A673 (cell line): ENCODE results near the gene PDCD6IP. TPM values are rescaled to one million over a fixed set of nuclear protein-coding genes. Genes with fewer than 3 reads are reported as not detected.
A peak's percentile ranks its signal among the peaks of the same experiment; 100 is the strongest.
"Not testable (repeated sequence)": the region's sequence is repeated elsewhere in the genome, so short reads cannot be mapped to it uniquely, and the experiment has no call there.

Source experiments
- BruUV-seq: library from RNA; stranded (reverse); fragments of 400-500 nt; replicated peaks from 2 replicates; lab custom pipeline; 2021; lab: Mats Ljungman, UMichigan
- CTCF ChIA-PET: fragments of 300-600 bp; sonication (Branson Sonifier 250); formaldehyde crosslinking; loops from one replicate; lab custom pipeline; 2022; ENCODE audit warnings: antibody characterized with exemption; lab: Charles Lee
- POLR2A ChIA-PET: fragments of 300-600 bp; sonication (Branson Sonifier 250); formaldehyde crosslinking; loops from one replicate; lab custom pipeline; 2022; ENCODE audit warnings: antibody characterized with exemption; ENCODE audit not compliant: low non-redundant PET; lab: Charles Lee
- DNase-seq: peaks from one replicate; pipeline ENCODE4 v3.0.0-alpha.2; 2015; ENCODE audit warnings: low spot score
- H3K27ac ChIP-seq: fragments of 200-600 bp; sonication (generic); 2 replicates; pipeline ENCODE4 v1.5.1; 2016; ENCODE audit warnings: mixed run types, low read depth, mild to moderate bottlenecking, mixed read lengths, antibody characterized with exemption, low read length; ENCODE audit not compliant: poor library complexity, severe bottlenecking
- H3K27me3 ChIP-seq: fragments of 200-600 bp; sonication (generic); replicated peaks from 2 replicates; pipeline ENCODE4 v1.6.1; 2017; ENCODE audit warnings: mixed run types, low read depth, mild to moderate bottlenecking, mixed read lengths, antibody characterized with exemption, low read length; ENCODE audit not compliant: insufficient read depth, poor library complexity
- H3K36me3 ChIP-seq: fragments of 200-600 bp; sonication (generic); 2 replicates; pipeline ENCODE4 v1.6.1; 2016; ENCODE audit warnings: mixed run types, mild to moderate bottlenecking, mixed read lengths, antibody characterized with exemption, low read length; ENCODE audit not compliant: insufficient read depth, poor library complexity, severe bottlenecking
- H3K4me1 ChIP-seq: fragments of 200-600 bp; sonication (generic); 2 replicates; pipeline ENCODE4 v1.6.1; 2017; ENCODE audit warnings: mixed run types, mild to moderate bottlenecking, mixed read lengths, antibody characterized with exemption, low read length; ENCODE audit not compliant: insufficient read depth, poor library complexity, severe bottlenecking
- H3K4me3 ChIP-seq: fragments of 200-600 bp; sonication (generic); 2 replicates; pipeline ENCODE4 v1.5.1; 2016; ENCODE audit warnings: low read depth, mixed run types, mild to moderate bottlenecking, mixed read lengths, low read length; ENCODE audit not compliant: poor library complexity, severe bottlenecking
- H3K9me3 ChIP-seq: fragments of 200-600 bp; sonication (generic); 2 replicates; pipeline ENCODE4 v1.6.1; 2016; ENCODE audit warnings: mixed run types, low read depth, mild to moderate bottlenecking, mixed read lengths, antibody characterized with exemption, low read length; ENCODE audit not compliant: poor library complexity, severe bottlenecking
- EZH2 ChIP-seq: fragments of 200-600 bp; sonication (generic); IDR thresholded peaks from 2 replicates; pipeline ENCODE4 v1.6.1; 2017; ENCODE audit warnings: borderline replicate concordance, low read depth, mild to moderate bottlenecking, mixed read lengths, antibody characterized with exemption, low read length; ENCODE audit not compliant: poor library complexity, severe bottlenecking
- intact Hi-C: fragments of 100-400 bp; cut with micrococcal nuclease; formaldehyde crosslinking; loops from one replicate; pipeline ENCODE4 v1.10.0; 2022; ENCODE audit not compliant: unreplicated experiment
- total RNA-seq: library from RNA; stranded (reverse); gene quantifications from 2 replicates; pipeline ENCODE4 v1.2.3, GENCODE V29; 2021
- TF ChIP-seq, protein P1 (sequence below): fragments of 300-800, 200-600 bp; sonication (generic); conservative IDR thresholded peaks from 2 replicates; pipeline ENCODE4 v1.5.1; 2017; ENCODE audit warnings: low read depth, mild to moderate bottlenecking, antibody characterized with exemption, low read length, moderate library complexity, mixed read lengths

The PDCD6IP gene
- total RNA-seq, 1 experiment from 2014 or later: 230 TPM

DNA sequence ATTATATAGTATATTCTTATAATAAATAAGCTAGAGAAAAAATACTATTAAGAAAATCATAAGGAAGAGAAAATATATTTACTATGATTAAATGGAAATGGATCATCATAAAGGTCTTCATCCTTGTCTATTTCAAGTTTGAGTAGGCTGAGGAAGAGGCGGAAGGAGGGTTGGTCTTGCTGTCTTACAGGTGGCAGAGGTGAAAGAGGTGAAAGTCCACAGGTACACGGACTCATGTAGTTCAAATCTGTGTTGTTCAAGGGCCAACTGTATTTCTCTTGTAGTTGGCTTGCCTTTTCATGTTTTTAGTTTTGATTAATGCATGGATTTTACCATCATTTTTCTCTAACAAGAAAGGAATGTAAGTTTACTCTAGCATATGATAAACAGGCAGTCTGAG is 41.7 kb downstream of the PDCD6IP start:
- H3K27ac ChIP-seq: no peak overlapping the region
- no TSS peak for BruUV-seq
- H3K4me1 ChIP-seq: no peaks in the 10 kb centered on the region
- no peaks in the 10 kb centered on the region for H3K27me3 ChIP-seq
- ChIA-PET POLR2A (no interaction called here), CTCF (no interaction called here)
- no peaks in the 10 kb centered on the region for H3K9me3 ChIP-seq
- H3K36me3 ChIP-seq: peaks cover 22% of the 10 kb centered on the region
- TF ChIP-seq, protein P1, sequence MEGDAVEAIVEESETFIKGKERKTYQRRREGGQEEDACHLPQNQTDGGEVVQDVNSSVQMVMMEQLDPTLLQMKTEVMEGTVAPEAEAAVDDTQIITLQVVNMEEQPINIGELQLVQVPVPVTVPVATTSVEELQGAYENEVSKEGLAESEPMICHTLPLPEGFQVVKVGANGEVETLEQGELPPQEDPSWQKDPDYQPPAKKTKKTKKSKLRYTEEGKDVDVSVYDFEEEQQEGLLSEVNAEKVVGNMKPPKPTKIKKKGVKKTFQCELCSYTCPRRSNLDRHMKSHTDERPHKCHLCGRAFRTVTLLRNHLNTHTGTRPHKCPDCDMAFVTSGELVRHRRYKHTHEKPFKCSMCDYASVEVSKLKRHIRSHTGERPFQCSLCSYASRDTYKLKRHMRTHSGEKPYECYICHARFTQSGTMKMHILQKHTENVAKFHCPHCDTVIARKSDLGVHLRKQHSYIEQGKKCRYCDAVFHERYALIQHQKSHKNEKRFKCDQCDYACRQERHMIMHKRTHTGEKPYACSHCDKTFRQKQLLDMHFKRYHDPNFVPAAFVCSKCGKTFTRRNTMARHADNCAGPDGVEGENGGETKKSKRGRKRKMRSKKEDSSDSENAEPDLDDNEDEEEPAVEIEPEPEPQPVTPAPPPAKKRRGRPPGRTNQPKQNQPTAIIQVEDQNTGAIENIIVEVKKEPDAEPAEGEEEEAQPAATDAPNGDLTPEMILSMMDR: no peak
- no peak for TF ChIP-seq EZH2
- intact Hi-C loops: no loop called here
- H3K4me3 ChIP-seq: no peak overlapping the region
- no peak for DNase-seq

DNA sequence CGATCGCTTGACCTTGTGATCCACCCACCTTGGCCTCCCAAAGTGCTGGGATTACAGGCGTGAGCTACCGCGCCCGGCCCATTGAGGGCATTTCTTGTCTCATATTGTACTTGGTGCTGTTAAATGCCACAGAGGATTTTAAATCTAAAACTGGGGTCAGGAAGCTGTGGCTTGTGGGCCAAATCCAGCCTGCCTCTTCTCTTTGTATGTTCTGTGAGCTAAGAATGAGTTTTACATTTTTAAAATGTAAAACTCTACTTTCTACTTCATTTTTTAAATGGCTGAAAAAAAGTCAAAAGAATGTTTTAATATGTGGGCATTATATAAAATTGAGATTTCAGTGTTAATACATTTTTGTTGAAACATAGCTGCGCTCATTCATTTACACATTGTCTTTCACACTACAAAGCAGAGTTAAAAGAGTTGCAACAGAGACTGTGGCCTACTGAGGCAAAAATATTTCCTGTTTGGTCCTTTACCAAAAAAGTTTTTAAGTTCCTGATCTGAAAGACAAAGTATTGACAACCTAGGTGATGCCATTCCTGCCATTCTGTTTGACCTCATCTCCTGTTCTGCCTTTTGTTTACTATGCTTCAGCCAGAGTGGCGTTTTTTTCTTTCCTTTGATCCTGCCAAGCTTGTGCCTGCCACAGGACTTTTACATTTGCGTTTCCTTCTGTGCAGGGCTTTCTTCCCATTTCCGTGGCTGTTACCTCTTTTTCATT is 50.4 kb downstream of the PDCD6IP start:
- BruUV-seq: no TSS peak
- ChIA-PET POLR2A (no interaction called here), CTCF (no interaction called here)
- no peak for DNase-seq
- no peak overlapping the region for H3K4me3 ChIP-seq
- no peak overlapping the region for H3K27ac ChIP-seq
- no peaks in the 10 kb centered on the region for H3K27me3 ChIP-seq
- H3K36me3 ChIP-seq: peaks cover 15% of the 10 kb centered on the region
- intact Hi-C loops: no loop called here
- H3K4me1 ChIP-seq: no peaks in the 10 kb centered on the region
- TF ChIP-seq EZH2: no peak
- TF ChIP-seq, protein P1: no peak
- no peaks in the 10 kb centered on the region for H3K9me3 ChIP-seq

DNA sequence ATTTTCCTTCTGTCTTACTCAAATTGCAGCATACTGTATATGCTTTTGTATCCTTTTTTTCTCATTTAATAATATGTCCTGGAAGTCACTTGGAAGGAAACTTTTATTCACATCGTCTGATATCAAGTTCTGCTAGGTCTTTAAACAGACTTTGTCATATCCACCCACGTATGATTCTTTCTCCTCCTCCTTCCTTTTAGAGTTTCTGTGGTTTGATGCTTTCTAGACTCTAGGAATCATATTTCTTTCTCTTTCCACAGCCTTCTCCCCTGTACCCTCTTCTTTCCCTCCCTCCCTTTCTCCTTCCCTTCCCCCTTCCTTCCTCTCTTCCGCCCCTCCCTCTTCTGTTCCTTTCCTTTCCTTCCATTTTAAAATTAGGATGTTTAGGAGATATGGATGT is 52.2 kb downstream of the PDCD6IP start:
- DNase-seq, BruUV-seq, H3K4me3 ChIP-seq, H3K27ac ChIP-seq, H3K27me3 ChIP-seq, intact Hi-C loops, H3K4me1 ChIP-seq, POLR2A ChIA-PET, H3K9me3 ChIP-seq, CTCF ChIA-PET: not testable (repeated sequence)
- H3K36me3 ChIP-seq: peaks cover 14% of the 10 kb centered on the region

DNA sequence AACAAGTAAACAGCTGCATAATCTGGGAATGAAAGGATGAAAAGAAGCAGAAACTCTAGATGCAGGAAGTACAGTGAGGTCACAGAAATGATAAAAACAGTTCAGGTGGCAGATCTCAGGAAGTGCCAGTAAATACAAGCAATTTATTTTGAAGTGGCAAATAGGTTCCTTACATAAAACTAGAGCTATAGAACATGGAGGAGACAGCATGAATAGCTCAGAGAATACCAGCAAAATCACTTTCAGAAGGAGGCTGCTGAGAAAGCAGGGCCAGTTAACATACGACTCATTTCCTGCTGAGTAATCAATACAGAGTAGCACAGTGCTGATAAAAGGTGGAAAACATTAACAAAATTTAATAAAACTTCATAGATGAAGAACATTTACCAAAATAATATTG is 57.0 kb downstream of the PDCD6IP start:
- POLR2A ChIA-PET, DNase-seq, H3K4me3 ChIP-seq, H3K27me3 ChIP-seq, BruUV-seq, H3K9me3 ChIP-seq, CTCF ChIA-PET, intact Hi-C loops, H3K4me1 ChIP-seq: not testable (repeated sequence)
- Histone ChIP-seq H3K36me3 (peaks cover 18% of the 10 kb centered on the region), H3K27ac (peak overlapping the region; percentile 1)
